GM12878 (cell line): Measurements from ENCODE around the gene TSPYL4.

Experiments used
- CEBPB ChIP-seq, 2 experiments: fragments of 150-350 bp in 1 of 2; IDR thresholded peaks; 2 replicates each; pipeline ENCODE4 v1.6.1; 2012 to 2014; ENCODE audit warnings: low read depth in 2 of 2, low read length in 2 of 2, borderline replicate concordance in 1 of 2, inconsistent platforms in 1 of 2
- CTCF ChIP-seq, 3 experiments: IDR thresholded peaks in 2 of 3; conservative IDR thresholded peaks in 1 of 3; 2 replicates each; pipeline ENCODE4 v1.5.1; 2011; ENCODE audit warnings: low read depth in 3 of 3, low read length in 3 of 3, mild to moderate bottlenecking in 3 of 3, control low read depth in 2 of 3, moderate library complexity in 2 of 3, inconsistent platforms in 1 of 3, mixed read lengths in 1 of 3; ENCODE audit not compliant: control insufficient read depth in 2 of 3, insufficient read depth in 1 of 3; ENCODE audit errors: extremely low read depth in 1 of 3
- DPF2 ChIP-seq: fragments of 450-650 bp; IDR thresholded peaks from 2 replicates; pipeline ENCODE4 v1.6.1; 2017; ENCODE audit warnings: mild to moderate bottlenecking
- PBX3 ChIP-seq: IDR thresholded peaks from 2 replicates; pipeline ENCODE4 v1.6.1; 2011; ENCODE audit warnings: mild to moderate bottlenecking, low read depth, low read length, moderate library complexity; ENCODE audit not compliant: insufficient replicate concordance
- POLR2AphosphoS5 ChIP-seq: IDR thresholded peaks from 2 replicates; pipeline ENCODE4 v1.6.1; 2011; ENCODE audit warnings: mild to moderate bottlenecking, low read length, inconsistent platforms
- SMARCA5 ChIP-seq: fragments of 450-650 bp; IDR thresholded peaks from 2 replicates; pipeline ENCODE4 v1.6.1; 2017; ENCODE audit warnings: mild to moderate bottlenecking
- USF2 ChIP-seq: IDR thresholded peaks from 2 replicates; pipeline ENCODE4 v1.6.1; 2011; ENCODE audit warnings: low read depth, low read length, improper control_type of control experiment, borderline replicate concordance
- YBX1 ChIP-seq: fragments of 450-650 bp; IDR thresholded peaks from 2 replicates; pipeline ENCODE4 v1.6.1; 2016; ENCODE audit warnings: antibody characterized with exemption

GRCh38 chr6:116282698-116283097 is 28.8 kb upstream of the TSPYL4 start:
- TF ChIP-seq SMARCA5 (no peak), YBX1 (no peak), DPF2 (no peak), POLR2AphosphoS5 (no peak), CEBPB (IDR thresholded peaks at IDR 0.05; ENCODE audit: borderline replicate concordance in 1 of 2, low read depth in 2 of 2, low read length in 2 of 2) (no peak), CTCF (IDR thresholded peaks at IDR 0.05 in 2 of 3, conservative IDR thresholded peaks at IDR 0.05 in 1 of 3; ENCODE audit: control insufficient read depth in 2 of 3, extremely low read depth in 1 of 3, insufficient read depth in 1 of 3, low read depth in 3 of 3, low read length in 3 of 3) (no peak), USF2 (no peak), PBX3 (no peak)
